Activated T-helper 1 cell treated with anti-CD3 and anti-CD28 coated beads, Interleukin-12 subunit alpha, Interleukin-12 subunit beta, Interleukin-2, Interleukin-4 antibody, amounts not matched to agents 30 ng/mL and 10 ng/mL and 1 ng/mL, durations not matched to agents 14 hours and 24 hours and 36 hours (primary cell): ENCODE data around the gene TBX10. TPM values are rescaled to one million over a fixed set of nuclear protein-coding genes. Genes with fewer than 3 reads are reported as not detected.
"Not testable (repeated sequence)": the region's sequence is repeated elsewhere in the genome, so short reads cannot be mapped to it uniquely, and the experiment has no call there.

Experiments used
- DNase-seq: peaks from one replicate; pipeline ENCODE4 v3.0.0; 2021; ENCODE audit warnings: low spot score
- H3K27ac Mint-ChIP-seq: one replicate; pipeline ENCODE4 v1.8.0; 2021; ENCODE audit warnings: mild to moderate bottlenecking, mixed read lengths
- H3K27me3 Mint-ChIP-seq: one replicate; pipeline ENCODE4 v1.8.0; 2022; ENCODE audit warnings: mild to moderate bottlenecking, moderate library complexity, mixed read lengths; ENCODE audit not compliant: insufficient read depth
- H3K36me3 Mint-ChIP-seq: one replicate; pipeline ENCODE4 v1.8.0; 2021; ENCODE audit warnings: low read depth, mixed read lengths
- H3K4me1 Mint-ChIP-seq: one replicate; pipeline ENCODE4 v1.8.0; 2021; ENCODE audit warnings: low read depth, mixed read lengths
- H3K4me3 Mint-ChIP-seq: one replicate; pipeline ENCODE4 v1.8.0; 2021; ENCODE audit warnings: mild to moderate bottlenecking, moderate library complexity, mixed read lengths
- H3K9me3 Mint-ChIP-seq: one replicate; pipeline ENCODE4 v1.8.0; 2021; ENCODE audit warnings: mixed read lengths
- intact Hi-C: fragments of 100-400 bp; cut with micrococcal nuclease; formaldehyde crosslinking; loops from one replicate; pipeline ENCODE4 v1.15.1; 2024
- total RNA-seq: library from RNA; stranded (reverse); gene quantifications from 2 replicates; pipeline ENCODE4 v1.2.3, GENCODE V29; 2022

TBX10 gene
- total RNA-seq, 1 donor from 2014 or later, result not detected

- intact Hi-C loops, result loop anchor here (1.0 to 5.0 kb wide), 8 partner anchors 15 to 401 kb away; partner anchors contain the start of genes CDK2AP2, GSTP1, NDUFS8 and NDUFV1
- H3K9me3 Mint-ChIP-seq, result no peaks in the 10 kb centered on the region
- H3K27ac Mint-ChIP-seq, result peak within 1 kb of the TSS; percentile 92
- DNase-seq, result peak; percentile 85
- H3K4me1 Mint-ChIP-seq, result peaks cover 10% of the 10 kb centered on the region
- peak within 1 kb of the TSS; percentile 84 for H3K4me3 Mint-ChIP-seq
- peaks cover 2% of the 10 kb centered on the region for H3K27me3 Mint-ChIP-seq
- H3K36me3 Mint-ChIP-seq, result no peaks in the 10 kb centered on the region
Measured at GRCh38 chr11:67629386-67630227, 10.0 kb downstream of the TBX10 start, which contains the start of gene NUDT8. Gene NUDT8, minus strand, starts transcription at chr11:67629937. Its CDS starts 26 bp downstream, at chr11:67629911.

- no peak for DNase-seq
- Mint-ChIP-seq H3K4me3 (peak overlapping the region; percentile 66), H3K27me3 (peaks cover 2% of the 10 kb centered on the region), H3K4me1 (peaks cover 10% of the 10 kb centered on the region), H3K27ac (peak overlapping the region; percentile 61), H3K9me3 (no peaks in the 10 kb centered on the region), H3K36me3 (no peaks in the 10 kb centered on the region)
- intact Hi-C loops, result loop anchor here (1.0 to 5.0 kb wide), 4 partner anchors 15 to 83 kb away; partner anchors contain the start of gene GSTP1
Measured at GRCh38 chr11:67628710-67629385, 10.7 kb downstream of the TBX10 start.

GRCh38 chr11:67627812-67628624 is 11.5 kb downstream of the TBX10 start:
- Mint-ChIP-seq H3K9me3 (no peaks in the 10 kb centered on the region), H3K27me3 (peaks cover 2% of the 10 kb centered on the region), H3K27ac (no peak overlapping the region), H3K36me3 (no peaks in the 10 kb centered on the region), H3K4me3 (peak overlapping the region; percentile 54), H3K4me1 (peaks cover 10% of the 10 kb centered on the region)
- DNase-seq, result no peak
- intact Hi-C loops, result loop anchor here (5.0 kb wide), 1 partner anchor 84 kb away; no protein-coding TSS in a partner anchor

GRCh38 chr11:67627441-67627811 is 12.1 kb downstream of the TBX10 start:
- Mint-ChIP-seq H3K36me3 (no peaks in the 10 kb centered on the region), H3K4me1 (peaks cover 10% of the 10 kb centered on the region), H3K9me3 (no peaks in the 10 kb centered on the region), H3K27me3 (peaks cover 2% of the 10 kb centered on the region), H3K27ac (no peak overlapping the region), H3K4me3 (peak overlapping the region; percentile 54)
- DNase-seq, result no peak
- intact Hi-C loops, result loop anchor here (5.0 kb wide), 1 partner anchor 85 kb away; no protein-coding TSS in a partner anchor

GRCh38 chr11:67626970-67627369 is 12.6 kb downstream of the TBX10 start:
- Mint-ChIP-seq H3K4me3 (no peak overlapping the region), H3K9me3 (no peaks in the 10 kb centered on the region), H3K36me3 (no peaks in the 10 kb centered on the region), H3K4me1 (peaks cover 10% of the 10 kb centered on the region), H3K27ac (no peak overlapping the region), H3K27me3 (peaks cover 2% of the 10 kb centered on the region)
- intact Hi-C loops, result loop anchor here (5.0 kb wide), 1 partner anchor 85 kb away; no protein-coding TSS in a partner anchor
- no peak for DNase-seq

- H3K27ac Mint-ChIP-seq, DNase-seq, H3K4me3 Mint-ChIP-seq, H3K36me3 Mint-ChIP-seq, H3K9me3 Mint-ChIP-seq, H3K27me3 Mint-ChIP-seq: not testable (repeated sequence)
- intact Hi-C loops, result loop anchor here (5.0 kb wide), 1 partner anchor 86 kb away; no protein-coding TSS in a partner anchor
- H3K4me1 Mint-ChIP-seq, result peaks cover 10% of the 10 kb centered on the region
Measured at GRCh38 chr11:67626131-67626833, 13.3 kb downstream of the TBX10 start.

- intact Hi-C loops, DNase-seq, H3K27ac Mint-ChIP-seq, H3K27me3 Mint-ChIP-seq, H3K9me3 Mint-ChIP-seq, H3K36me3 Mint-ChIP-seq, H3K4me3 Mint-ChIP-seq: not testable (repeated sequence)
- H3K4me1 Mint-ChIP-seq, result peaks cover 11% of the 10 kb centered on the region
Measured at GRCh38 chr11:67623795-67624194, 15.8 kb downstream of the TBX10 start.

GRCh38 chr11:67622905-67623304 is 16.7 kb downstream of the TBX10 start:
- H3K27me3 Mint-ChIP-seq, intact Hi-C loops, H3K36me3 Mint-ChIP-seq, DNase-seq, H3K27ac Mint-ChIP-seq, H3K4me3 Mint-ChIP-seq, H3K9me3 Mint-ChIP-seq: not testable (repeated sequence)
- H3K4me1 Mint-ChIP-seq, result peaks cover 13% of the 10 kb centered on the region

GRCh38 chr11:67621928-67622327 is 17.6 kb downstream of the TBX10 start:
- H3K36me3 Mint-ChIP-seq, H3K27ac Mint-ChIP-seq, intact Hi-C loops, H3K9me3 Mint-ChIP-seq, DNase-seq, H3K4me3 Mint-ChIP-seq, H3K27me3 Mint-ChIP-seq: not testable (repeated sequence)
- H3K4me1 Mint-ChIP-seq, result peaks cover 15% of the 10 kb centered on the region

GRCh38 chr11:67620621-67621020 is 18.9 kb downstream of the TBX10 start:
- H3K27ac Mint-ChIP-seq, intact Hi-C loops, DNase-seq, H3K27me3 Mint-ChIP-seq, H3K4me3 Mint-ChIP-seq, H3K36me3 Mint-ChIP-seq, H3K9me3 Mint-ChIP-seq: not testable (repeated sequence)
- peaks cover 15% of the 10 kb centered on the region for H3K4me1 Mint-ChIP-seq

- H3K36me3 Mint-ChIP-seq, H3K9me3 Mint-ChIP-seq, H3K4me3 Mint-ChIP-seq, intact Hi-C loops, H3K27me3 Mint-ChIP-seq, H3K27ac Mint-ChIP-seq, DNase-seq, H3K4me1 Mint-ChIP-seq: not testable (repeated sequence)
Measured at GRCh38 chr11:67619683-67620618, 19.6 kb downstream of the TBX10 start.
